ENCODE data around the gene CNTNAP5.

Gene CNTNAP5

GRCh38 chr2:124063596-124063995 is 38.5 kb downstream of the CNTNAP5 start:
- DNase-seq (ENCODE audit: low spot score), result no peak

GRCh38 chr2:124065636-124066035 is 40.5 kb downstream of the CNTNAP5 start:
- DNase-seq (ENCODE audit: low spot score), result no peak

- no peak for DNase-seq (ENCODE audit: low spot score)
Observed at GRCh38 chr2:124066776-124067175, 41.7 kb downstream of the CNTNAP5 start.

DNA sequence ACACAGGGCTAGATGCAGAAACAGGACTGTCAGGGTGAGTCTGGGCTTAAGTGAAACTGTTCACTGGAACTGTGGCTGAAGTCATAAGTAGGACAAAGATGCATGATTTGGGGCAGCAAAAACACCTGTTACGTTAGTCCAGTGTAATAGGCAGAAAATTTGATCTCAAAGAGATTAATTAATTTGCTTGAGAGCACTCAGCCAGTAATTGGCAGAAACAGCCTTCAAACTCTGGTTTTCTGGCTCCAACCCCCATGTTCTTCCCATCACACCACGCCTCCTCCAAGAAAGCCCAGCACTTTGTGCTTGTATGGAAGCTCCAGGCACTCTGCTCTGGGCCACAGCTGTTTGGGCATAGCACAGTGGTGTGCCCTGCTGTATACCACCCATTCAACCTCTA is 54.0 kb downstream of the CNTNAP5 start:
- DNase-seq (ENCODE audit: low spot score), result no peak

DNA sequence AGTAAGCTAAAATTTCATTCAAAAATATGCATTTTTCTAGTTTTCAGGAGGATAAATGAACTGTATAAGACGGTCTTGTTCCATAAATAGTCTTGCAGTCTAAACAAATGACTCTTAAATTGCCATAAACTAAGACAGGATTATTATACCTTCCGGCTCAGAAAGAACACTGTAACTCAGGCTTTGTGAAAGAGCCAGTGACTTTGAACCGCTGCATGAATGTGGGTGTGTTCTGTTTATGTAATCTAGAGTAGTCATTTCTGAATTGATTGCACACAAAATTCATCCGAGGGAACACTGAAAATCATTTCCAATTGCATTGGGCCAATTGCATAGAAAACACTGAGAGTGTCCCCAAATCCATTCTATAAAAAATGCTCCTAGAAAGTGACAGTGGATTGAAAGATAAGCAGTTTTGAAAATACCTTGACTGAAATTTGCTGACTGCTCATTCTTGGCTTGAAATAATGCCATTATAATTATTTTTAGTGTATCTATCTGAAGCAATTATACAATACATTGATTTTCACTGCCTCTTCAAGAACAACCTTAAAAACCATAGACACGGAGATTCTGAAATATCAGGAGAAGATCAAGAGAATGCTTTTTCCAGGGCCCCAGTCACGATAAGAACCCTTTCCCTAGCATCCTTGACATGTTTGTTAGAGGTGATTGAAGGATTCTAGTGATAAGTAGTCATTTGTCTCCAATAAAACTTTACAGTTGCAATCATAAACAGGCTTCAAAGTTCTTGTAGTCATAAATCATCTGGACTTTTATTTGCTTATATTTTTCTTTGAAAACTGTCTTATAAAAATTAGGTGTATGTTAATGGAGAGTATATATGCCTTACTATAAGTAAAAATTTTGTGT is 55.4 kb downstream of the CNTNAP5 start:
- DNase-seq (ENCODE audit: low spot score), result peak; percentile 9

DNA sequence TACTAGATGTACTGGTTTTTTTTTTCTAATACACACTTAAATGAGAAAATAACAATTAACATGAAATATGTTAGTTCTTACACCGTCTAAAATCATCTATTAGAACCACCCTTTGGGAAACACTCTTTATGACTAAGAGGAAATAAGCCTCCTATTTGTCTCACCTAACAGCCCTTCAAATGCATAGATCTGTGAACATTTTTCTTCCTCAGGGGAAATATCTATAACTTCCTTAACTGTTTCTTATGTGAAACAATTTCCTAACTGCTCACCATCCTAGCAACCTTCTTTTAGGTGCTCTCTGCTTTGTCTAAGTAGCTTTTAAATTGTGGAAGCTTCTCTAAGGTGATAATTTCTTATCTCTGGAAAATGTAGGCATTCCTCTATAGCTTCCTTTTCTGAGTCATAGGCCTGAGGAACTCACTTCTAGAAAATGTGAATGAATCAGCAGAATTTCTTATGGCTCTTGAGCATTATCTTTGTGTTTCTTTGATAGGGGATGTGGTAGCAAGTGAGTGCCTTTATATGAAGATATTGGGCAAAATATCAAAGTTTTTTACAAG is 56.1 kb downstream of the CNTNAP5 start:
- peak; percentile 32 for DNase-seq (ENCODE audit: low spot score)

DNA sequence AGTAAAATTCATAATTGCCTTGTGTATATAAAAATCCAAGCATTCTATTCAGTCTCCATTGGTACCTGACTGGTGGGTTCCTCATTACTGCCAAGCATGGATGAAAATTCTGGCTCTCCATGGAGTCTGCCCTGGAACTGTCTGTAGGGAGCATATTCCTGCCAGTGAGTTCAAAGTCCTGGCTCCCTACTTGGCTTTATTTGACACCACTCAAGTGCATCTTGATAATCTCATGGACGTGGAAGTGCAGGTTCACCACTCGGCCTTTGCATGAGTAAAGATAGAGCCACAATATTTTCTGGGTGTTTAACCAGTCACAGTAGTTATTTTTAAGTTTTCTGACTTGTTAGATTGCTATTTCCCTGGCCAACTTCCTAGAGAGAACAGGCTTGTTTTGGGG is 63.5 kb downstream of the CNTNAP5 start:
- no peak for DNase-seq (ENCODE audit: low spot score)

GRCh38 chr2:124091721-124092120 is 66.6 kb downstream of the CNTNAP5 start:
- DNase-seq (ENCODE audit: low spot score), result no peak

GRCh38 chr2:124092651-124093050 is 67.6 kb downstream of the CNTNAP5 start:
- no peak for DNase-seq (ENCODE audit: low spot score)

GRCh38 chr2:124104914-124105313 is 79.8 kb downstream of the CNTNAP5 start:
- DNase-seq (ENCODE audit: low spot score), result no peak

DNA sequence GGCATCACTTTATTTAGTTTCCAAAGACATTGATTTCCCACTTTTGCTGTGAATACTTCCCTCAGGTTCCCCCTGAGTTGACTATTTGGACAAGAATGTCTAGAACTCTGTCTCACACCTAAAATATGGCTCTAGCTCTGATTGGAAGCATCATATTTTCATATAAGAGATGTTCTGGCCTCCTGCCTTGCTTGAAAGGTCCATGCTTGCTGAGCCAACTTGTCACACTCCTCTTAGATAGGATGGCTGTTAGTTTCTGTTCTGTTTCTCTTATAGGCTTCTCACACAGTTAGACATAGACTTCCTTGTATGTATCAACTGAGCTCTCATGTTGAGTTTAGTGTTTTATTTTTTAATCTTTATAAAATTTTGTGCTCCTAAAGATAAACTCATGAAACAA is 87.1 kb downstream of the CNTNAP5 start:
- DNase-seq (ENCODE audit: low spot score), result no peak

GRCh38 chr2:124112966-124113365 is 87.9 kb downstream of the CNTNAP5 start:
- DNase-seq (ENCODE audit: low spot score), result no peak

DNA sequence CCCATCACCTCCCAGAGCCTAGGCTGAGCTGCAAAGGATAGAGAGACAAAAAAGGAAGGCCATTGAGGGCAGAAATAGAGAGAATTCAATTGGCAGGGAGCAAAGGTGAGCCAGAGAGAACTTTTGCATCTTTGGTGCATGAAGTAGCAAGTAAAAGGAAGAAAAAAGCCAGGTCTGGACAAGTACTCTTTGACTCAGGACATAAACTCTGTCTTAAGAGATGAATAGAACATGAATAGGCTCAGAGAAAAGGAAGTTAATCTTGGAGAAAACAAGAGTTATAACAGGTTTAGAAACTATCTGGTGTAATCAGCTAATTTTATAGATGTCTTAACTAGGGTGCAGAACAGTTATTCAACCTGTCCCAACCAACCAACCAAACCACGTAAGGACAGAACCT is 95.2 kb downstream of the CNTNAP5 start:
- no peak for DNase-seq (ENCODE audit: low spot score)

GRCh38 chr2:124121106-124121505 is 96.0 kb downstream of the CNTNAP5 start:
- no peak for DNase-seq (ENCODE audit: low spot score)

DNA sequence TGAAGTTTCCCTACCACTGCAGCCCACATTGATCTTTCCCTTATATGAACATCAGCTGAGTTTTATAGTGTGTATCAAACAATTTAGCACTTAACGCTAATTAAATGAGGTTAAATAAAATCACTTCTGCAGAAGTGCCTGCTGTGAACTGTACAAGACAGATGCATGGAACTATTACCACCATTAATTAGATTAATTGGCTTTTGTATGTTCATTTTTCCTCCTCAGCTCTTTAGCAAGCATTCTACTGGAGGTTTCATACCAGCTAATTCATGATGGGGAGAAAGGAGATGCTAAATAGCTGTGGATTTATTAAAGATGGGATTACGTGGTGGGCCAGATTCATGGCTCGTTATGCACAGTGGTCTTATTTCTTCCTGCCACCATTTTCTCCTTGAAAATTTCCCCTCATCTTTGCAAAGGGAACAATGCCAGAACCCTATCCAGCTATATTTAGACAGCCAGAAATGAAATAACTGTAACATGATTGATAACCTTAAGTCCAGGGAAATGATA is 96.7 kb downstream of the CNTNAP5 start:
- DNase-seq (ENCODE audit: low spot score), result no peak

DNA sequence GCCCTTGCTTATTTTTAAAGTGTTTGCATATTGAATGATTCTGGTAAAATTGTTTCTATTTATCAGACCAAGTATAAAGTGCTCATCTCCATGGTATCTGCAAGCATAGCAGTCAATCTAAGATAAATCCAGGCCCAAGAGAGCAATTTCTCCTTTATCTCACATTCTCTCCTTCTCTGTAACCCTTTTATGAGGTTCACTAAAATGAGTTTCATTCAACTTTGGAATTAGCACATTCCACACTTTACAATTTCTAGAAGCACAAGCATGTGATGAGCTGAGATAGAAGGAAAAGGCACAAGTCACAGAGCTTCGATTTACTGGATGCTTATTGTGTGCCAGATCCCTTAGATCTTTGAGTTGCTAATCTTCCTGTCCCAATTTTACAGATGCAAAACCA is 97.3 kb downstream of the CNTNAP5 start:
- DNase-seq (ENCODE audit: low spot score), result no peak

DNA sequence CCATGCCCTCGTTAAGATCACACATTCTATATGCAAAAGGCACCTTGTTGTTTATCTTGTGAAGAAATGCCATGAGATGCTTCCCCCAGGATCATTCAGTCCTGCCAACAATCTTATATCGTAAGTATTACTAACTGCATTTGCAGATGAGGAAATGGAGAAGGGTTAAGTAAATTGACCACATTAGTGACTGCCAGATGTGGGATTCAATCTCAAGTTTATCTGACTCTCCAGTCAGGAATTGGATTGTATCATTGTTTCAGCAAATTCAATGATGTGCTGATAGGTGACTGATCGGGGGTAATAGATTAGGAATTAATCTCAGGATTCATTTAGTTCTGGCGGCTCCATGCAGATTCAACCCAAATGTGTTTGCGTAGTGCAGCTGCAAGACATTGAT is 106.2 kb downstream of the CNTNAP5 start:
- DNase-seq (ENCODE audit: low spot score), result no peak

GRCh38 chr2:124136110-124136509 is 111.0 kb downstream of the CNTNAP5 start:
- no peak for DNase-seq (ENCODE audit: low spot score)

GRCh38 chr2:124138076-124138475 is 113.0 kb downstream of the CNTNAP5 start:
- DNase-seq (ENCODE audit: low spot score), result no peak

DNA sequence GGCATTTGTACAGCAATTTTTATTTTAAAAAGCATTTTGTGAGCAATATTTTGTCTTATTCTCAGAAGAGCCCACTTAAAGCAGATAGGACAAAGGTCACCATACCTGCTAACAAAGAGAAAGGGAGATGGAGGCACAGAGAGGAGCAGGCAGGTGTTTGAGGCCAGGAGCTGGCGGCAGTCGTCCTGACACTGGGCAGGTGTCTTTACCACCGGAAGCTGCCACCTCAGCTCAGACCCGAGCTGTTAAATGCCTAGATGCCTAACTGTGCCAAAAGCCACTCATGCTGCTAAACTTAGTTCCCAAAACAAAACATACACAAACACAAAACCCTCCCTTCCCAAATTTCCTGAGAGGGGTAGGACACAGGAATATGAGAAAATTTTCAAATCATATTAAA is 120.9 kb downstream of the CNTNAP5 start:
- DNase-seq (ENCODE audit: low spot score), result no peak

- DNase-seq (ENCODE audit: low spot score), result no peak
Observed at GRCh38 chr2:124147552-124147951, 122.5 kb downstream of the CNTNAP5 start.

- DNase-seq (ENCODE audit: low spot score), result no peak
Observed at GRCh38 chr2:124149571-124149970, 124.5 kb downstream of the CNTNAP5 start.

DNA sequence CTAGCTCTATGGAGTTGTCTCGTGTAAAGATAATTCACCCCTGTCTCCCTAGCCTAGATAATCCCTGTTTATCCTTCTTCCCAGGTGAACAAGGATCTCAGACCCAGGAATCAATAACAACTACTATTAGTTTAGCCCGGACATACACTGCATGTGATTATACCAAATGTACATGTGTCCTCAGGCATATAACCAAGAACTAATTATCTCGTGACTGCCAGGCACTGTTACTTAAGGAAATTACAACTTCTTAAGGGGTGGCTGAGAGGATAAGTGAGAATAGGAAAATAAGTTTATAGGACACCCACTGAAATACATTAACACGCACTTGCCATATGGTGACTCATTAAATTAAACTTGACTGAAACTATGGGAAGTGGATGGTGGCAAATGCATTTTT is 126.6 kb downstream of the CNTNAP5 start:
- no peak for DNase-seq (ENCODE audit: low spot score)

DNA sequence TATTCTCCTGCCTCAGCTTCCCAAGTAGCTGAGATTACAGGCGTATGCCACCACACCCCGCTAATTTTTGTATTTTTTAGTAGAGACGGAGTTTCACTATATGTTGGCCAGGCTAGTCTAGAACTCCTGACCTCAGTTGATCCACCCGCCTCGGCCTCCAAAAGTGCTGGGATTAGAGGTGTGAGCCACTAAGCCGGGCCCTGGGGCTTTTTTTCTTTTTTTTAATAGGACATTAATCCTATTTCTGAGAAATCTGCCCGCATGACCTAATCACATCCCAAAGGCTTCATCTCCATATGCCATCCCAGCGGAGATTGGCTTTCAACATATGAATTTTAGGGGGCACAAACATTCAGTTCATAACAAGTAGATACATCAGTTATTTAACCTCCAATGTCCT is 128.6 kb downstream of the CNTNAP5 start:
- no peak for DNase-seq (ENCODE audit: low spot score)

Measured in LoVo (cell line).